Left ventricle myocardium inferior (tissue), 1 donor: ENCODE data around the gene MACROD1. TPM values are rescaled to one million over a fixed set of nuclear protein-coding genes. Genes with fewer than 3 reads are reported as not detected.

ENCODE experiments used
- DNase-seq: peaks from one replicate; pipeline ENCODE4 v3.0.0-alpha.2; 2020
- H3K27ac ChIP-seq: fragments of 200-600 bp; replicated peaks from 2 replicates; pipeline ENCODE4 v1.8.0; 2021
- H3K27me3 ChIP-seq: fragments of 200-600 bp; 2 replicates; pipeline ENCODE4 v1.8.0; 2021; ENCODE audit warnings: low read depth
- H3K36me3 ChIP-seq: fragments of 200-600 bp; 2 replicates; pipeline ENCODE4 v1.8.0; 2021
- H3K4me1 ChIP-seq: fragments of 200-600 bp; 2 replicates; pipeline ENCODE4 v1.8.0; 2021
- H3K4me3 ChIP-seq: fragments of 200-600 bp; 2 replicates; pipeline ENCODE4 v1.8.0; 2021; ENCODE audit warnings: mild to moderate bottlenecking, moderate library complexity
- H3K9me3 ChIP-seq: fragments of 200-600 bp; replicated peaks from 2 replicates; pipeline ENCODE4 v1.8.0; 2021
- CTCF ChIP-seq: fragments of 200-600 bp; IDR thresholded peaks from 2 replicates; pipeline ENCODE4 v1.8.0; 2021; ENCODE audit warnings: antibody characterized with exemption, mild to moderate bottlenecking, borderline replicate concordance
- intact Hi-C: fragments of 100-400 bp; cut with micrococcal nuclease; formaldehyde crosslinking; loops from one replicate; pipeline ENCODE4 v1.11.0; 2022
- total RNA-seq: library from RNA; stranded (reverse); fragmentation: NEBNext Ultra II Directional; extraction: Animal tissue kit (Norgen Biotek cat#: 25700); gene quantifications from one replicate; pipeline ENCODE4 v1.2.1, GENCODE V29; 2021
- donor health status: DM: no; HTN: yes; CAD: no; lungs with severe emphysema.

The MACROD1 gene
- total RNA-seq, 1 donor from 2014 or later: 127 TPM

- H3K9me3 ChIP-seq: no peaks in the 10 kb centered on the region
- intact Hi-C loops: no loop called here
- no peak overlapping the region for H3K4me3 ChIP-seq
- DNase-seq: peak; percentile 69
- peaks cover 32% of the 10 kb centered on the region for H3K4me1 ChIP-seq
- H3K27ac ChIP-seq: no peak overlapping the region
- no peak for TF ChIP-seq CTCF
- H3K36me3 ChIP-seq: no peaks in the 10 kb centered on the region
- no peaks in the 10 kb centered on the region for H3K27me3 ChIP-seq
These were observed 43.2 kb downstream of the MACROD1 start for GRCh38 chr11:64122411-64123410.

DNA sequence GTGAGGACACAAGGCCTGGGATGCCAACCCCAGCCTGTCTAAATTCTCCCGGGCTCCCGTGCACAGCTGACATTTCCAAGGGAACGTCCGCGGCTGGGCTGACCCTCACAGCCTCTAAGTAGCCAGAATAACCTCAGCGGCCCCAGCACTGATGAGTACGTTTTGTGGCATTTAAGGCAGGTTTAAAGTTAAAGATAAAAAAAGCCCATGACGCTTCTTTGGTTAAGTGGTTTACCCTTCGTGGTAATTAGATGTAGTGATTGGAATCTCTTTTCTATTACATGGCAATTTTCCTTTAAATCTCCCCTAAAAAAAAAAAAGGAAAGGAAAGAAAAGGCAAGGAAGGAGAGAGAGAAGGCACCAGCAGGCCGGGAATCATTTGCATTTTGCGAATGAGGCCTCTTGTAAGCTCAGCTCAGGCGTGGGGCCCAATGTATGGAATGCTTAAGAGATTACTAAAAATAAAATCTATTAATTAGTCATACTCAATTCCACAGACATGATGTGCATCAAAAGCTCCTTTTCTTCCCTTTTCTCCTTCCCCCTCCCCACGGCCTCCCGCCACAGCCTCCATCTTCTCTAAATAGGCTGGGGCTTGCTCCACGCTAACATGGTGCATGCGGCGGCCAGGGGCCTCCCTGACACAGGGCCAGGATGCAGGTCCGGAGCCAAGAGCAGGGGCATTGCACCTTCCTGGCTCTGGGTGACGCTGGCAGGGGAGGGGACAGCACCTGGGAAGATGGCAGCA lies 44.1 kb downstream of the MACROD1 start:
- Histone ChIP-seq H3K27ac (no peak overlapping the region), H3K36me3 (no peaks in the 10 kb centered on the region), H3K27me3 (no peaks in the 10 kb centered on the region), H3K4me1 (peaks cover 32% of the 10 kb centered on the region), H3K4me3 (no peak overlapping the region), H3K9me3 (no peaks in the 10 kb centered on the region)
- no peak for DNase-seq
- TF ChIP-seq CTCF: no peak
- intact Hi-C loops: no loop called here

- Histone ChIP-seq H3K27ac (no peak overlapping the region), H3K9me3 (no peaks in the 10 kb centered on the region), H3K36me3 (no peaks in the 10 kb centered on the region), H3K4me1 (peaks cover 32% of the 10 kb centered on the region), H3K27me3 (no peaks in the 10 kb centered on the region), H3K4me3 (no peak overlapping the region)
- TF ChIP-seq CTCF: no peak
- intact Hi-C loops: no loop called here
- DNase-seq: peak; percentile 39
These were observed 44.9 kb downstream of the MACROD1 start for GRCh38 chr11:64120951-64121569.

- no peak for TF ChIP-seq CTCF
- Histone ChIP-seq H3K27ac (no peak overlapping the region), H3K27me3 (no peaks in the 10 kb centered on the region), H3K36me3 (no peaks in the 10 kb centered on the region), H3K4me1 (peaks cover 32% of the 10 kb centered on the region), H3K9me3 (no peaks in the 10 kb centered on the region), H3K4me3 (no peak overlapping the region)
- intact Hi-C loops: no loop called here
- DNase-seq: no peak
These were observed 46.2 kb downstream of the MACROD1 start for GRCh38 chr11:64119700-64120099.

- no peak for DNase-seq
- no peak overlapping the region for H3K4me3 ChIP-seq
- no peak overlapping the region for H3K27ac ChIP-seq
- intact Hi-C loops: no loop called here
- no peak for TF ChIP-seq CTCF
- peaks cover 32% of the 10 kb centered on the region for H3K4me1 ChIP-seq
- H3K36me3 ChIP-seq: no peaks in the 10 kb centered on the region
- no peaks in the 10 kb centered on the region for H3K27me3 ChIP-seq
- H3K9me3 ChIP-seq: no peaks in the 10 kb centered on the region
These were observed 46.8 kb downstream of the MACROD1 start for GRCh38 chr11:64118876-64119665.
